ENCODE measurements around the gene ITGBL1.

The ITGBL1 gene, protein sequence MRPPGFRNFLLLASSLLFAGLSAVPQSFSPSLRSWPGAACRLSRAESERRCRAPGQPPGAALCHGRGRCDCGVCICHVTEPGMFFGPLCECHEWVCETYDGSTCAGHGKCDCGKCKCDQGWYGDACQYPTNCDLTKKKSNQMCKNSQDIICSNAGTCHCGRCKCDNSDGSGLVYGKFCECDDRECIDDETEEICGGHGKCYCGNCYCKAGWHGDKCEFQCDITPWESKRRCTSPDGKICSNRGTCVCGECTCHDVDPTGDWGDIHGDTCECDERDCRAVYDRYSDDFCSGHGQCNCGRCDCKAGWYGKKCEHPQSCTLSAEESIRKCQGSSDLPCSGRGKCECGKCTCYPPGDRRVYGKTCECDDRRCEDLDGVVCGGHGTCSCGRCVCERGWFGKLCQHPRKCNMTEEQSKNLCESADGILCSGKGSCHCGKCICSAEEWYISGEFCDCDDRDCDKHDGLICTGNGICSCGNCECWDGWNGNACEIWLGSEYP

DNA sequence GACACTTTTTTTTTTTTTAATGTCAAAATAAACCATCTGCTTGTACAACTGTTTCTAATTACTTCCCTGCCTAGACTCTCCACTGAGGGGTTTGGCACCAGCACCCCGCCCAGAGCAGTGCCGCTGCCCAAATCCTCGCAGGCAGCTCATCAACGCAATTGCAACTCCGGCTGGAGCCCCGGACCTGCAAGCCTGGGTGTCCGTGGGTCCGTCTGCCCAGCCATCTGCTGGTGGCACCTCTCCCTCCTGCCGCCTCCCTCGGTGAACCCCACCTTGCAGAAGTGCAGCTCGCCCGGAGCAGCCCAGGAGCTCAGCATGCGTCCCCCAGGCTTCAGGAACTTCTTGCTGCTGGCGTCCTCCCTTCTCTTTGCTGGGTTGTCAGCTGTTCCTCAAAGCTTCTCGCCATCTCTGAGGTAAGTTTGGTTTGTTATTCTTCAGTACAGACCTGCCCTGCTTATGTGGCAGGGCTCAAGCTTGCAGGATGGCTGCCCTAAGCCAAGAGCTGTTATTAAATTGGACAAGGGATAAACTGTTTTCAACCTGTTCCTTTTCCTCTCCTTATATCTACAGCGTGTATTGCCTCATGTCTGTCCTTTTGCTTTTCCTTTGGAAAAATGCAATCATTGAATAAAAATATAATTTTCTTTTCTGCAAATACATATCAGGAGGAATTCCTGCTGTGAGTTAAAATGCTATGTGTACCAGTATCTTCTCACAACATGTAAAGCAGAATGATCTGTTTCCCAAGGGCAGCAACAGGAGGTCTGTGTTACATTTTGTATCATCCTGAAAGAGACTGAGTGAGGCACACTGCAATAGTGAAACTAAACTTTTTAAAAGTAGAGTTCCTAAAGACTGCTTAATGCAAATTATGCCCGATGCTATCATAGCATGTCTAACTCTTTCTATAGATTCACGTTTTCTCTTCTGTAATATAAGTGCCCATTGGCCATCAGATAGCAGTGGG lies at the start of gene ITGBL1:
Gene ITGBL1, plus strand, starts transcription at position 157 of the 967 bp plus-strand sequence. Its CDS starts 159 bp downstream, at position 316.
- DNase-seq, result no peak

DNA sequence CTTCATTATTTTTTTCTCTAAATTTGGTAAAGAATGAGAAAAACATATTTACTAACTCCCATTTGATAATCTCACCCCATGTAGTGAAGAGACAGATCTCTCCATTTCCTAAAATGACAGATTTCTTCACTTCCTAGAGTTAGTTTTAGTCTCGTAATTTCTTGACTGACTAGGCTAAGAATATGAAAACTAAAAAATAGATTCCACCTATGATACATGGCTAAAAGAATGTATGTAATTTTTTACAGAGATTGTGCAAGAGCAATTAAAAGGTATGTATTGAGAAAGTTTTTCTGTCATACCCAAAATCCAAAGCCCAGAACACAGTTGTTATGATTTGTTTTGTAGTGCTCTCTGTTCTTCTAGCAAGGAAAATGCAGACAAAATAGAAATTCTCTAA lies 45.7 kb upstream of the ITGBL1 start:
- DNase-seq, result no peak

DNA sequence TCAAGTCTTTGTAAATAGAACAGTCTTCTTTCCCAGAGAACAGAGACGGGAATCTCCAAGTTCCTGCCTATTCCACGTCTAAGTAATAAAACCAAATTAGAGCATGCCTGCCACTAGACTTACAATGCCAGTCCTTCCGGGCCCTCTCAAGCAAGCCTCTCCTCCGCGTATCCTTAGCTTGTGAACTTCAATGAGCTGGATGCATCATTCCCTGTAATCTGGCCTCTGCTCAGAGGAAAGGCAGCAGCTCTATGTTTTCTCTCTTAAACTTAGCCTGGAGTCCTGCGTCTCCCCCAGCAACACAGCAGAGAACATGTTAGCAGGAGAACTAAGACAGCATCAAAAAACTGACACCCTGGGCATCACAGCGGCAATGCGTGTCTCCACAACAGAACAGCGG lies 44.3 kb upstream of the ITGBL1 start:
- DNase-seq, result no peak

DNA sequence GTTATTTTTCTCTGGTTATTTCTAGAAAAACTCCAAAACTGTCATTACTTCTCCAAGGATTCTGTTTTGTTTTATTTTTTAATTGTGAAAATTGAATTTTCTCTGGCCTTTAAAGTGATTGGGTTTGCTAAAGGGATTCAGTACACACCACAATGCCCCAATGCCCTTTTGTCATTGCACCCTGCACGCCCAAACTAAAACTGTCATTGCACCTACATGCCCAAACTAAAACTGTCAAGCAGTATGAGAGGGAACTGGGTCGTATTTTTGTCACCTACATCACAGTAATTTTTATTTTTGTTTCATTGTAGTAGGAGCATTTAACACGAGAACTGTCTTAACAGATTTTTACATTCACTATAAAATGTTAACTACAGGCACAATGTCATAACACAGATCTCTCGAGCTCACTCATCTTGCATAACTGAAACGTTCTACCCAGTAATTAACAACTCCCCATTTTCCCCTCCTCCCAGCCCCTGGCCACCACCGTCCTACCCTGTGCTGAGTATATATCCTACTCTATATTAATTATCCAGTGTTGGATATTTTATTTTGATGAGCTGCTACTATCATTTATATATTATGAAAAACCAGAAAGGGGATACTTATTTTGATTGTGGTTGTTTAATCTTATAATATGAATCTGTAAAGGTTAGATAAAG lies 43.4 kb upstream of the ITGBL1 start:
- no peak for DNase-seq

DNA sequence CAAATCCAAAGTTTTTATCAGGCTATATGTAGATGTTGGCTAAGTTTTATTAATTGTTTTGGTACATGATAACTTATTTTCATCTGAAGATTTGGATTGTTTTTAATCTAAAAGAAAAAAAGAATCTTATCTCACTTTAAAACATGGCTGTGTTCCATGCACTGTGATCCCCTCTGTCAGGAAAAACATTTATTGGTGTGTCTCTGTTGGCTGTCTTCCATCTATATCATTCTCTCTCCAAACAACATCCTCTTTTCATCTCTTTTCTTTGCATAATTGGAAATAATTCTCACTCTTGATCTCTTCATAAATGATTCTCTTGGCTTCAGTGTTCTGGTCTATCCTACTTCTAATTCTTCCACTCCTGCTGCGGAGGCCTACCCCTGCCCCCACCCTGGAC lies 40.4 kb upstream of the ITGBL1 start:
- DNase-seq, result no peak

DNA sequence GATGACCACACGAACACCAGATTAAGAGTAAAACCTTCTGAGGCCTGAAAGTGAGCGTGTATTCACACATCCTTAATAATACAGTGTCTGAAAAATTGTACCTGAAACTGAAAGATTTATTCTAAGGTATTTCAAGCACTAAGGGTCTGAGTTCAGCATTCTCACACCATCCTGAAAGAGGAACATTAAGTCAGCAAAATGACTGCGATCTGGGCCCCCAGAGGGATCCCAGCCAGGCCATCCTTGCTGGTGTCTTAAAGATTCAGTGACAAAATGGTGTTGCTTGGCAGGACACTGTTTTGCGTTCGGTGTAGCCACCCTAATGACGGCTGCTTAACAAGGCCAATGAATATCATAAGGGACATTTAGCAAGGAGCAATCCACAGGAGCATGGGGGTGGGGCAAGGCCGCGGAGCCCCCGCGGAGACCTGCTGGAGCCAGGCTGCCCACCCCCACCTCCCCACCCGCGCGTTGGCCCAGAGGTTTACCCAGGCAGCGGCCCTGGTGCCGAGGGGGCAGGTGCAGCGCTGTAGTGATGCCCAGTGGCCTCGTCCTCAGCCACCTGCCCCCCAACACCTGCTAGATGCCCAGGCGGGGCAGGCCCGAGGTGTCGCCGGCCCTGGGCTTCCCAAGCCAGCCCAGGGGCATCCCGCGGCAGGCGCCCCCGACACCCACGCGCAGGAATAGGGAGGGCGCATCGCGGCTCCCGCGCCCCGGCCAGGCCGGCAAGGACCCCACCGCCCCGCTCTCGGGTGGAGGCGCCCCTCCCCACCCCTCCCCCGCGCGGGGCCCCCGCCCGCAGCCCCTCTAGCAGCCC lies 36.9 kb upstream of the ITGBL1 start:
- DNase-seq, result no peak

DNA sequence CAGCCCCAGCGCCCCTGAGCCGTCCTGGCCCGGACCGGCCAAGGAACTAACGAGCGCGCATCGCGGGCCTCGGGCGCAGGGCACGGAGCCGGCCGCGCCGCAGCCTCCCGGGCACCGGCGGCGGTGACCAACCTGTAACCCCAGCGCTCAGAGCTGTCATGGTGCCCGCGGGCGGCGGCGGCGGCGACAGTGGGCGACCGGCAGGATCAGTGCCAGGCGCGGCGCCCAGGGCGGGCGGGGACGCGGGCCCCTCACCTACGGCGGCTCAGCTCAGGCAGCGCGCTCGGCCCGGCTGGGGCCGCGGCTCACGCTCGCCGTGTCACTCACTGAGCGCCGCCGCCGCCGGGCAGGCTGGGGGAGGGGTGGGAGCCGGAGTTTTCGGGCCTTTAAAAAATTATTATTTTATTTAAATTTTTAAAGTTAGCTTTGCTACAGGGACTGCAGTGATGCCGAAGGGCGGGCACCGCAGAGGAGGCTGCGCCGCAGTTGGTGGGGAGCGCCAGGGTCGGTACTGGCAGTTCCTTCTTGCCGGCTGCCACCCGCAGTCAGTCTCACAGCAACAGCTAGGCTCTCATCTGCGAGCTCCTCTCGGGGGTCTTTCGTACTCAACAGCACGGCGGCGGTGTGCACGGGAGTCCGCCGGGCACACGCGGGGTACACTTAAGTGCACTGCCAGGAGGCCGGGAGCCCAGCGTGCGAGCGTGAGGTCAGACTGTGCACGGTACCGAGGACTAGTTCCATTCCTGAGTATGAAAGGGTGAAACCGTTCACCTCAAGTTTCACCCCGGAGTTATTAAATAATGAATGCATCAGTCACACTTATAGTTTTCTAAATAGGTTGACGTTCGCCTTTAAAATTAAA lies 36.1 kb upstream of the ITGBL1 start, which contains the start of gene NALCN:
Gene NALCN, minus strand, starts transcription at position 328 of the 862 bp plus-strand sequence. CDS start 17,382 bp downstream, outside the sequence.
- no peak for DNase-seq

DNA sequence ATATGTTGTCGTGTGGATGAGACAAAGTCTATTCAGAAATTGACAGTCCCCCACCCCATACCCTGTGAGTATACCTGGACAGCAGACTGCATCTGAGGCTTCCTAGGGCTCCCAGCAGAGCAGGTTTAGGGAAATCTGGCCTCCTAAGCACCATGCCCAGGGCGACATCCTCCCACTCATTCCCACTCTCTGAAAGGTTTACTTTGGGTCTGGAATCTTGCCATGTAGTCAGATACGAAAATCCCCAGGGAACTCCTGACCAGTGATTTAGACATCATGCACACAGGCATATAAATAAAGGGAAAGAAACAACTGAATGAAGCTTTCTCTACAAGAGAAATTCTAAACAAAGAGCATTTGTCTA lies 35.5 kb upstream of the ITGBL1 start:
- DNase-seq, result no peak

DNA sequence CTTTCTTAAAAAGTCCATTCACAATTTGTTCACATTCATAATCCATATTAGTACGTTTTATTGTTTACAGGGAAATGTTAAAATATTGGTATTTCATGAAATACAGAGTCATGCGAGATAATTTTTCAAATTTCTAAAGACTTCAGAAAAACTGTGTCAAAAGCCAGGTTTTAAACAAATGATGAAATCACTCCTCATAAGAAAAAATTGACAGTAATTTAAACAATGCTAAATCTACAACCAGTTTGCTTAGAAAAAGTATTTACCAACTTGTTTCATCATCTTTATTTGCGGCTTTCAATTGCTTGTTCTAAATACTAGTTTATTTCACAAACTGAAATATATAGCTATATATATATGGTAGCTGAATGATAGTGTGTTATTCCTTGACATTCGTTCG lies 35.0 kb upstream of the ITGBL1 start:
- no peak for DNase-seq

DNA sequence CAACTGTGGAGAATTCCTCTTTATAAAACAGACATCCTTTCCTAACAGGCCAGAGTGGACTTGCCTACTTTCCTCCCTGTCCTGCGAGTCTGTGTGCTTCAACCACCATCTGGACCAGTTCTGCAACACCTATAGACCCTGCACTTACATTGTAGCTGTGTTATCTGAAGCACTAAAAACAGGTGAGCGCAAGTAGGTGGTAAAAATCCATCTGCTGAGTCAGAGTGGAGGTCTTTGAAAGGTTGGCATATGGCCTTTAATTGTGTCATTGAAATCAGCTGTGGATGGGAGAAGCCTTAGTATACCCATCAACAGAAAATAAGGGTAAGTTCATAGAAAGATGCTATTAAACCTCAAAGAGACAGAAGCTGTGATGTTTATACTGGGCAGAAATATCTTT lies 28.6 kb upstream of the ITGBL1 start:
- DNase-seq, result no peak

DNA sequence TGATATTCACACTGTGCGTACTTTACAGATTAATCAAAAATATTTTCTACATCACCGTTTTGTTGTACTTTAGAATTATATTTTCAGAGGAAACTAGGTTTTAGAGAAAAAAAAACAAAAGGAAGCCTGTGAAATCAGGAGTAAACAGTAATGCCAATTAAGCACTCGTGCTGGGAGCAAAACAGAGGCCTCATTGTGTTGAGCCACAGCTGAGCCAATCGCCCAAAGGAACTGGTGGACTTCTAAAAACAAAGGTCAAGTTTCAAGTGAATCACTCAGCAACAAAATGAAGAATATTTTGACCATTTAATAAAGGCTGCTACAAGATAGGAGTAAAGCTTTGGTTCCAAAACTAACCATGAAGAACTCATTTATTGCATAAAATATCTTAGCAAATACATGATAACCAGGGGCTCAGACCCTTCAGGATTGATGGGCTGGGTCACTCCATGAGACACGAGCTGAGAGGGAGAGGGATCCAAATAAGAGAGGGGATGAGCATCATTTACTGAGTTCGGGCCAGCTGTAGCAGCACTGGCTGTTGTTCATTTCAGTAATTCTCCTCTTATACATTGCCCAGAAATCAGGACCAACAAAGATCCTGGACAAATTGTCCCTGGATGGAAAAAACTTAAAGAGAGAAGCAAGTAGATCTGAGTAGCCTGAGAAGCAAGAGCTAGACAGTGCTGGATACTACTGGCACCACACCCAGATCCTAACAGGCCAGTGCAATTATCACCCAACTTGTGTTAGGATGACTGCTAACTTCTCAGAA lies 27.9 kb upstream of the ITGBL1 start:
- DNase-seq, result no peak

DNA sequence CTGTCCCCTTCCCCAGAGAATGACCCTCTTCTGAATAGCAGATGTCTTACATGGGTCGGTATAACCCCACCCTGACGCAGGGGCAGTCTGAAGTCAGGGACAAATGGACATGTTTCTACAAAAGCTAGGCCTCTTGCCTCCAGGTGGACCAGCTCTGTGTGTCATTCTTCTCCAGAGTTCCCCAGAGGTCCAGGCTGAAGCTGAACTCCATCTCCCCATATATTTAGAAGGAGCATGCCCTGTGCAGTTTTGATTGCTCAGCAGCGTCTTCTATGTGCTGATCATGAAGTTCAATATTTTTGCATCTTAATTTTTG lies 27.4 kb upstream of the ITGBL1 start:
- DNase-seq, result no peak

DNA sequence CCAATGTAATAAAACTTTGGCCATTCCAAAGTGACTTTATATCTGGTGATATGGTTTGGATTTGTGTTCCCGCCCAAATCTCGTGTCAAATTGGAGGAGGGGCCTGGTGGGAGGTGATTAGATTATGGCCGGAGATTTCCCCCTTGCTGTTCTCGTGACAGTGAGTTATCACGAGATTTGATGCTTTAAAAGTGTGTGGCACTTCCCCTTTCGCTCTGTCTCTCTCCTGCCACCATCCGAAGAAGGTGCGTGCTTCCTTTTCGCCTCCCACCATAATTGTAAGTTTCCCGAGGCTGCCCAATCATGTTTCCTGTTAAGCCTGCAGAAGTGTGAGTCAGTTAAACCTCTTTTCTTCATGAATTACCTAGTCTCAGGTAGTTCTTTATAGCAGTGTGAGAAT lies 26.9 kb upstream of the ITGBL1 start:
- no peak for DNase-seq

DNA sequence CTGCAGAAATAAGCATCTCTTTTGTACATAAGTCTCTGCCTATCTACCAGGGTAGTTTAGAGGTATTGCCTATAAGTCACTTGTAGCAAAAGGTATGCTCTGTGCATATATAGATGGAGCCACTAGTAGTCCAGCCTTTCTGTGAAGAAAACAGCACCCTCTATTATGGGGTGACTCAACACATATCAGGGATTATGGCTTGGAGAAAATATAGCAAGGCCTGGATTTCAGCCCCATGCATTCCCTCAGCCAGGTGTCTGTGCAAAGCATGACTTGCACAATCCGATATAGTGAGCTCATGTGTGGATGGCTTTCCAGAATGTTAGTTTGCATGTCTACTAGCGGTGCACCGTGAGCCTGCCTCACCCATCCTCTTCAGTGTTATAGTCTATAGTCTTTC lies 22.7 kb upstream of the ITGBL1 start:
- no peak for DNase-seq

DNA sequence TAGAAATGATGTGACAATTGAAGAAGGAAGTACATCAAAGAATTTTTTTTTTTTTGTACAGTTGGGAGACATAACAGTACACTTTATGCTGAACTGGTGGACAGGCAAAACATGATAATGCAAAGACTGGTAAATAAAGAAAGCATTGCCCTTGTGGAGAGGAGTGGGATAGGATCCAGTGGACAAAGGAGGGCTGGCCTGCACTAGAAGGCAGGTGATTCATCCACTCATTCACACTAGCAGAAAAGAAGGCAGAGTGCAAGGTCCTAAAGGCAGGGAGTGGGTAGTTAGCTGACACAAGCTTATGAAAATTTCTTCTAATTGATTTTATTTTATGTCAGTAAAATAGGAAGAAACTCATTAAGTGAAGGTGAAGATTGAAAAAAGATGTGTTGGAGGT lies 18.6 kb upstream of the ITGBL1 start:
- no peak for DNase-seq

DNA sequence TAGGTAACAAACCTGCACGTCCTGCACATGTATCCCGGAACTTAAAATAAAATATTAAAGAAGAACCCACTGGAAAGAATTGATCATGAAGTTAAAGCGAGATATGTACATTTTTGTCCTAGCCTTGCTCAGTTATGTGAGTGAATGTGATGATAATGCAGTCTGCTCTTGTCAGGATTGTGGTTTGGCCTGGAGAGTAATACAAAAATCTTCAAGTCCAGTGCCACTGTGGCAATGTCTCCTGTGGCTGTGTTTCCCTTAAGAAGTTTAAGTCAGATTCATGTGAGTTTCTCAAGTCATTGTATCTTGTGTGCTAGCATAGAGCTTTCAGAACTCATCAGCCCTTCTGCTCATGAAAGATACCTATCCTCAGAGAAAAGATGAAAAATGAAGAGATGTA lies 18.0 kb upstream of the ITGBL1 start:
- no peak for DNase-seq

DNA sequence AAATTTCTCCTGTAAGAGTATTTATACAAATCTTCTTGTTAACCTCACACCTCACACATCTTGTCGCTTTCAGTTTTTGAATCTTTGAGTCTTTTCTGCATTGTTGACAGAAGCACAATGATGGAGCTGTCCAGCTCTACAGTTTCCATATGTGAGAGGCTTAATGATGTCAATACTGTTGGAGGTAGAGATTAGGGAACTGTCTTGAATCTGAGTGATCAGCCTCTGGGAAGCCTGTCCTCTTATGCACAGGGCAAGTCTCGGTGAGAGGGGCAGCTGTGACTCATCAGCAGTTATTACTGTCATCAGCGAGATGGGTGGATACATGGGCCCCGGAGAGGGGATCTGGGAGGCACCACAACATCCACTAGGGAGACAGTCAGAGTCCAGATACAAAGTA lies 4.6 kb upstream of the ITGBL1 start:
- no peak for DNase-seq

DNA sequence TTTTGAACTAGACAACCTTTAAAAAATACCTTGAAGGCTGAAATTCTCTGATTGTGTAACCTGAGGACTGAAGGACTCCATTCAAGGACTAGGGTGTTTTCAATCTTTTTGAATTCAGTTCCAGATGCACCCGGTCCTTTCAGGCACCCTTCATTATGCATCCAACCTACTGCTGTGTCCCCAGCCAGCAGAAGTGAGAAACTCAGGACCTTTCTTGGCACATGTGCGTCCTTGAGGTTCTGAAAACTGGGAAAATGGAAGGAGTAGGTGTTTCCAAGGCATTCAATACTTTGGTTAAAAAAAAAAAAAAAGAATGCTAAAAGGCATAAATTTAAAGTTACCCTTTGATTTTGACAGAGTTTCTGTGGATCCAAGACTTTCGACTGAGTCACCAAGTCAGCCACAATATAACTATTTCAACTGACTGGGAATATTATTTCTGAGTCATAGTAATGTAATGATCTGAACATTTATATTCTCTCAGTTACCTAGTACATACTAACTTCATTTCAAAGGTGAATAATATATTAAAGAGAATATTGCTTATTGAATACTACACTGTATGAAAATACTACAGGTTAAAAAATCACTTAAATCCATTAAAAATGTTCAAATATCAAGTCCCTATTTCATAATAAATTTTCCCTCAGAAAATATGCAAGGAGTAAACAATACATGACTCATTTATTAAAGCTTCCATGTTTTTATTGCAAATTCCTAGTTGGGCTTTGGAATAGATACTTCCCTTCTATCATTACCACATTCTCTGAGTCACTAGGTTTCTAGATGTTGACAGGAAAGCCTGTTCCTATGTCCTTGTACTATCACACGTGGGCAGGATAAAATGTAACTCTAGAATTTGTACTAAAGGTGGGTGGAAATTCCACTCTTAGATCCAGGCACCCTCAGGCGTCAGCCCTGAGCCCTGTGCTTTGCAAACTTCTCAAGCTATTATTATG lies 2.4 kb upstream of the ITGBL1 start:
- DNase-seq, result no peak

DNA sequence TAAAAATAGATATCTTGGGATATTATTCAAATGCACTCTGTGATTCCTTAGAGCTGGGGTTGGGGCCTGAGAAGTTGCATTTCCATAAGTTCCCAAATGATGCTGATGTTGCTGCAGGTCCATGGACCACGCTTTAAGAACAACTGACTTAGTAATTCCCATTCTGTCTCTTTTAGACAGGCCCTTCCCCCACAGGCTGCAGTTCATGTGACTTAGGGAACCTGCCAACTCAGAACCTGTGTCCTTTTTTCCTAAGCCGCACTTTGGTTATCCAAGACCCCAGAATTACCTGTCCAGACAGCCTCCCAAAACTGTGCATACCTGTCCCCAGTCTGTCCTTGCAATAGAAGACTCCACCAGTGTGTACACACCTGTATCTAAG lies 1.7 kb upstream of the ITGBL1 start:
- no peak for DNase-seq
